DMS153 treated with DMSO at 0.1 percent for 48 hours (cell line): Measurements from ENCODE around the gene NEK2.
"Not testable (repeated sequence)": the region's sequence is repeated elsewhere in the genome, so short reads cannot be mapped to it uniquely, and the experiment has no call there.

Experiments used
- DNase-seq: peaks from one replicate; lab custom pipeline; 2025; ENCODE audit not compliant: unreplicated experiment; lab: John Stamatoyannopoulos, UW

The NEK2 gene

GRCh38 chr1:211652371-211652770 lies 23.1 kb downstream of the NEK2 start:
- DNase-seq, result no peak

- no peak for DNase-seq
Measured at GRCh38 chr1:211650904-211651303, 24.5 kb downstream of the NEK2 start.

GRCh38 chr1:211648980-211649934 lies 26.2 kb downstream of the NEK2 start:
- peak; percentile 13 for DNase-seq

DNA sequence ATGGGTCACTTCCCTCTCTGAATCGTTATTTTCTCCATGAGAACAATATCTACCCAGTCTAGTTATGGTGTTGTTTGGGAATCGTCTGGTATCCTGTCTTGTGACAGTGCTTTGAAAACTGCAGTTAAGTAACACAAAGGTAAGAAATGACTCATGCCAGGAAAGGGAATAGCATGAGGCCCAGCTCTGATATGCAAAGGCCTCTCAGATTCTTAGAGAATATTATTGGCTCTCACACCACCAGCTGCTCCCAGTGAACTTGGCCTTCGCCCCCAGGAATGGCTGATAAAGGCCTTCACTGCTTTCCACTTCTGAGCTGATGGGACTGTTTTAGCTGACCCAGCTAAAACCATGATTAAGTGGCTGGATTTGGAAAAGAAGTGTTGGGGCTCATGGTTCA lies 27.1 kb downstream of the NEK2 start:
- DNase-seq, result no peak

- no peak for DNase-seq
Measured at GRCh38 chr1:211647711-211648121, 27.7 kb downstream of the NEK2 start.

DNA sequence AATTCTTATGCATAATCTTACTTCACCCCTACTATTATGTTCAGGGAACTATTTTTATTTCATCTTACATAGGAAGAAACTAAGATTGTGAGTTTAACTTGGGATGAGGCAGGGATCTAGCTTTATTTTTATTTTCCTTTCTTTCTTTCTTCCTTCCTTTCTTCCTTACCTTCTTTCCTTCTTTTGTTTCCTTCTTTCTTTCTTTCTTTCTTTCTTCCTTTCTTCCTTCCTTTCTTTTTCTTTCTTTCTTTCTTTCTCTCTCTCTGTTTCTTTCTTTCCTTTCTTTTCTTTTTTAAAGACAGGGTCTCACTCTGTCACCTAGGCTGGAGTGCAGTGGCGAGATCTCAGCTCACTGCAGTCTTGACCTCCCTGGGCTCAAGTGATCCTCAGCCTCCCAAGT lies 28.9 kb downstream of the NEK2 start:
- no peak for DNase-seq

DNA sequence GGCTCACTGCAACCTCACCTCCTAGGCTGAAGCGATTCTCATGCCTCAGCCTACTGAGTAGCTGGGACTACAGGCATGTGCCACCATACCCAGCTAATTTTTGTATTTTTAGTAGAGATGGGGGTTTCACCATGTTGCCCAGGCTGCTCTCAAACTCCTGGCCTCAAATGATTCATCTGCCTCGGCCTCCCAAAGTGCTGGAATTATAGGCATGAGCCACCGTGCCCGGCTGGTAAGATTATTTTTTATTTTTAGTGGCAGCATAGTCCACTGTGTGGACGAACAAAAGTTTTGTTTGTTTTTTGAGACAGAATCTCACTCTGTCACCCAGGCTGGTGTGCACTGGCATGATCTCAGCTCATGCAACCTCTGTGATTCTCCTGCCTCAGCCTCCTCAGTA lies 29.8 kb downstream of the NEK2 start:
- DNase-seq, result not testable (repeated sequence)

GRCh38 chr1:211644653-211645052 lies 30.8 kb downstream of the NEK2 start:
- DNase-seq, result no peak

- peak; percentile 81 for DNase-seq
Measured at GRCh38 chr1:211643324-211644212, 31.9 kb downstream of the NEK2 start.

- no peak for DNase-seq
Measured at GRCh38 chr1:211642870-211643269, 32.6 kb downstream of the NEK2 start.

DNA sequence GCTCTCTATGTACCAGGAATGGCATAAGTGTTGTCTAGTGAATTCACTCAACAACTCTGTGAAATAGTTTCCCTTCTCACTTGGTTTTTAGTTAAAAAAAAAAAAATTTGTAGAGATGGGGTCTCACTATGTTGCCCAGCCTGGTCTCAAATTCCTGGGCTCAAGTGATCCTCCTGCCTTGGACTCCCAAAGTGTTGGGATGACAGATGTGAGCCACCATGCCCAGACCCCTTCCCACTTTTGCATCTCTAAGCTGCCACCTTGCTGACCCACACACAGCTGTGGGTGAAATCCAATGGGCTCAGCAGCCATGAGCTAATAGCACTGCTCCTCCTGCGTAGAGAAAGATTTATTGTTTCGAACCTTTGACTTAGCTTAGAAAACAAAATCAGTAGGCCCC lies 33.5 kb downstream of the NEK2 start:
- no peak for DNase-seq

- no peak for DNase-seq
Measured at GRCh38 chr1:211641044-211641800, 34.2 kb downstream of the NEK2 start.

DNA sequence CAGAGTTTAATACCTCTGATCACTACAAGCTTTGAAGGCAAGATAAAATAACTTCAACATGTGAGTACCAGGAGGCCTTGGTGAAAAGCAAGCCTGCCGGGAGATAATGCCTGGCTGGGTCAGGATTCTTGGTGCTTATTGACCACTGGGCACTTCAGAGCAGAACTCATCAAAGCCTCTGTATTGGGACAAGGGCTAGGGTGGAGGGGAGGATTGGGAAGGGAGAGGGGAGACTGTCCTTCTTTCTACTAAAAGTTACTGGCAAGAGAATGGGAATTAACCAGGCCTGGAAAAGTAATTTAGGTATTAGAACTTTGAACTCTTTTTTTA lies 35.2 kb downstream of the NEK2 start:
- no peak for DNase-seq

DNA sequence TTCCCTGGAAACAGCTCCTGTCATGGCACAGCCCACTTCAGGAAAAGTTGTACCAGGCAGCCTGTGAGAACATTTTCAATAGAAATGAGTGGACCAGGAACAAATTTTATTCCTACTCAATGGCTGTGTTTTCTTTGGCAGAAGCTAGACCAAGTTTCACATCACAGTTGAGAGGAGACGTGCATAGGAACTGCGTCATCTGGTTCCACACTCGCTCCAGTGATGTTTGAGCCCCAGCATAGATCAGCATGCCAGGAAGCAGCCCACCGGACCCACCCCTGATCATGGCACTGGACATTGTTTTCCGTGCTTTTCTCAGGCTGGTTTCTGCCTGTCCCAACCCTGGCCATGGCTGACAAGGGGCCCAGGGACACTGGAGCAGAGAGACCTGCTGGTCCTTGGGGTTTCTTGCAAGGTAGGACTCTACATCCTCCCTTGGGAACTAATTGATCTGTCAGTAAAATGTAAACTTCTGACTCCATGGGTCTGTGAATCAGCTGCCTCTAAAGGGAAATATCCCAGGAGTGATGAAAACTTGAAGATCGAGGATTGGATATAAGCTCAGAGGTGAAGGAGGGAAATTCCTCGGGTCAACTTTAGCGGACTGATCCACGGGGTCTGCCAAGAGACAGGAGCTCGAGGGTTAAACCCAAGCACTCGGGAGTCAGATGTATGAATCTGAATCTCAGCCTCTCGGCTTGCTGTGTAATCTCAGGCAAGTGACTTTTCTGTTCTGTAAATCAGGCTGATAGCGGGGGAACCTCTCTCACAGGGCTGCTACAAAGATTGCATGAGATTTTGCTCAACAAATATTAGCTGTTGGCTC lies 35.7 kb downstream of the NEK2 start:
- no peak for DNase-seq

- DNase-seq, result no peak
Measured at GRCh38 chr1:211638689-211639101, 36.7 kb downstream of the NEK2 start.

DNA sequence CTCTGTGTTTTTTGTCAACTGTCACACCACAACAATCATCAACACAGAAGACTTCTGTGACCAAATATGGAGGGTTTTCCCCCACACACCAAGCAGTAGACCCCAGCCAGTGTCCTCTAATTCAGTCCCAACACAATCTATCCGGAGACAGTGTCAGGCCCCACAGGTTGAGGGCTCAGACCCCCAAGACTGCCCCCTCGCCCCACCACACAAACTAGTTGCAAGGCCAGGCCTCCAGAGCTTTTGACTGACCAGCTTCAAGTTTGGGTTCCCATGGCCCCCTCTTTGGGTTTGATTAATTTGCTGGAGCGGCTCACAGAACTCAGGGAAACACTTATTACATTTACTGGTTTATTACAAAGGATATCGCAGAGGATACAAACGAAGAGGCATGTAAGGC lies 37.2 kb downstream of the NEK2 start:
- DNase-seq, result no peak

DNA sequence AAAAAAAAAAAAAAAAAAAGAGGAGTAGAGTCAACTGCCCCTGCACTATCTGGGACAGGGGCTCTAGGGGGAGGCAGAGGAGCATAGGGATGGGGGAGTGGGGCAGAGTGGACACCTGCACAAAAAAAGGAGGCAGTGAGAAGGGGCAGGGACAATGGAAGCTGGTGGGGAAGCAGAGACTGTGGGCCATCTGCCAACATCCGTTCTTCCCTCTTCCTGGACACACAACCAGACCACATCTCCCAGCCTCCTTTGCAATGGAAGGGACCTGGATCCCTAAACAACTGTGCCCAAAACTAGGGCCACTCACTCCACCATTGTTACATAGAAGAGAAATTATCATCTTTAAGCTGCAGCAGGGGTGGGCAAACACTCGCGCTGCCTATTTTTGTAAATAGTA lies 38.4 kb downstream of the NEK2 start:
- DNase-seq, result no peak

DNA sequence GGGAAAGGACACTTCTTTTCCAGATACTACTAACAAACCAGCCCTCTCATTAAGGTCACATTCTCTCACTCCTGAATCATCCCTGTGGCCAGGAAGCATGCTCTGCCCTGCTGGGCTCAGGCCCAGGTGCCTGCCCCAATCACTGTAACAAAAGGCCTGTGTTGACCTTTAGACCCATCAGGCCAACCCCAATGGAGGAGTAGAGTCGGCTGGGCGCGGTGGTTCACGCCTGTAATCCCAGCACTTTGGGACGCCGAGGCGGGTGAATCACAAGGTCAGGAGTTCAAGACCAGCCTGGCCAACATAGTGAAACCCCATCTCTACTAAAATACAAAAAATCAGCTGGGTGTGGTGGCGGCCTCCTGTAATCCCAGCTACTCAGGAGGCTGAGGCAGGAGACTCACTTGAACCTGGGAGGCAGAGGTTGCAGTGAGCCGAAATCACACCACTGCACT lies 38.8 kb downstream of the NEK2 start:
- DNase-seq, result not testable (repeated sequence)

DNA sequence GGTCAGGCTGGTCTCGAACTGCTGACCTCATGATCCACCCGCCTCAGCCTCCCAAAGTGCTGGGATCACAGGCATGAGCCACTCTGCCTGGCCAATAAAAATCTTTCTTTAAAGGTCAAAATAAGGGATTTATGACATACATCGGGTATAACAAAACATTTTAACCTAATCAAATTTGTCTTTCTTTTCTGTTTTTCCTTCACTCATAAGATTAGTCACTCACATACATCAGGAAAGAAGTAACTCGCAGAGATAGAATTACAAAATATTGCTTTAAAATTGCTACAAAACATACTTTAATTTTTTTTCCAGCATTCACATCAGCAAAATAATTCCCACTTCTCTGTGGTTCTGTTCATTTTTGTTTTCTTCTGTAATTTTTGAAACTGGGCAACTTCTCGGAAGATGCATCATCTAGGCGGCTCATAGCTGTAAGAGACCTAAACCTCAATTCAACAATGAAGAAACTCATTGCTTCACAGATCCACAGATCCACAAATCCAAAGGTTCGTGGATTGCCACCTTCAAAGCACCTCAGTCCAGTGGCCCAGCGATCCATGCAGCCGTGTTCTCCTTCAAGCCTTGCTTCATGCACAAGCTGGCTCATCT lies 39.7 kb downstream of the NEK2 start:
- no peak for DNase-seq

- no peak for DNase-seq
Measured at GRCh38 chr1:211634931-211635330, 40.5 kb downstream of the NEK2 start.
